Neuronal stem cell (in vitro differentiated cells): ENCODE data around the gene MGAT1.

Experiments used
- DNase-seq: peaks from one replicate; pipeline ENCODE4 v3.0.0-alpha.2; 2013; ENCODE audit warnings: low spot score
- H2AFZ ChIP-seq: one replicate; pipeline ENCODE4 v1.6.1; 2013; ENCODE audit warnings: mild to moderate bottlenecking, low read length, inconsistent platforms
- H2AK5ac ChIP-seq: 2 replicates; pipeline ENCODE4 v1.6.1; 2013; ENCODE audit warnings: low read depth, mild to moderate bottlenecking, inconsistent platforms, low read length, moderate library complexity, mixed read lengths
- H2BK120ac ChIP-seq: 2 replicates; pipeline ENCODE4 v1.6.1; 2013; ENCODE audit warnings: low read depth, mild to moderate bottlenecking, inconsistent platforms, low read length, moderate library complexity, mixed read lengths
- H2BK12ac ChIP-seq: one replicate; pipeline ENCODE4 v1.6.1; 2013; ENCODE audit warnings: low read length, inconsistent platforms
- H2BK15ac ChIP-seq: 2 replicates; pipeline ENCODE4 v1.6.1; 2013; ENCODE audit warnings: mild to moderate bottlenecking, low read length, inconsistent platforms, mixed read lengths
- H2BK5ac ChIP-seq: one replicate; pipeline ENCODE4 v1.6.1; 2013; ENCODE audit warnings: inconsistent platforms, mild to moderate bottlenecking, low read length, moderate library complexity
- H3K14ac ChIP-seq: one replicate; pipeline ENCODE4 v1.6.1; 2013; ENCODE audit warnings: low read length, inconsistent platforms
- H3K18ac ChIP-seq: 2 replicates; pipeline ENCODE4 v1.6.1; 2013; ENCODE audit warnings: low read length, inconsistent platforms
- H3K23ac ChIP-seq: 2 replicates; pipeline ENCODE4 v1.6.1; 2013; ENCODE audit warnings: low read depth, mild to moderate bottlenecking, mixed read lengths, low read length, inconsistent platforms; ENCODE audit not compliant: poor library complexity
- H3K27ac ChIP-seq: replicated peaks from 3 replicates; pipeline ENCODE4 v1.5.1; 2013; ENCODE audit warnings: low read length, inconsistent platforms
- H3K27me3 ChIP-seq, 3 experiments: 2 replicates each; pipeline ENCODE4 v1.6.1; 2013; ENCODE audit warnings: low read length in 3 of 3, mild to moderate bottlenecking in 2 of 3, inconsistent platforms in 1 of 3, low read depth in 1 of 3, mixed read lengths in 1 of 3, moderate library complexity in 1 of 3; ENCODE audit not compliant: control insufficient read depth in 3 of 3, insufficient read depth in 3 of 3
- H3K36me3 ChIP-seq, 2 donors: replicated peaks in 1 of 2; 2 replicates each; pipeline ENCODE4 v1.6.1; 2013; ENCODE audit warnings: low read length in 2 of 2; ENCODE audit not compliant: control insufficient read depth in 2 of 2, insufficient read depth in 2 of 2
- H3K4ac ChIP-seq: 2 replicates; pipeline ENCODE4 v1.6.1; 2013; ENCODE audit warnings: inconsistent platforms, mild to moderate bottlenecking, low read length, moderate library complexity
- H3K4me1 ChIP-seq, 2 donors: 1 replicate in 1 of 2; 2 replicates in 1 of 2; pipeline ENCODE4 v1.6.1; 2013; ENCODE audit warnings: low read length in 2 of 2, low read depth in 1 of 2; ENCODE audit not compliant: control insufficient read depth in 2 of 2, insufficient read depth in 1 of 2
- H3K4me2 ChIP-seq: one replicate; pipeline ENCODE4 v1.6.1; 2013; ENCODE audit warnings: mild to moderate bottlenecking, low read length, inconsistent platforms; ENCODE audit not compliant: insufficient read depth, poor library complexity, severe bottlenecking
- H3K4me3 ChIP-seq, 2 donors: 2 replicates each; pipeline ENCODE4 v1.5.1; 2013; ENCODE audit warnings: low read length in 2 of 2, mild to moderate bottlenecking in 2 of 2, inconsistent platforms in 1 of 2, moderate library complexity in 1 of 2
- H3K79me1 ChIP-seq: one replicate; pipeline ENCODE4 v1.6.1; 2013; ENCODE audit warnings: low read depth, mild to moderate bottlenecking, inconsistent platforms, low read length, moderate library complexity
- H3K9ac ChIP-seq: one replicate; pipeline ENCODE4 v1.6.1; 2013; ENCODE audit warnings: mild to moderate bottlenecking, low read depth, low read length, inconsistent platforms; ENCODE audit not compliant: poor library complexity
- H3K9me3 ChIP-seq, 2 donors: replicated peaks in 1 of 2; 2 replicates each; pipeline versions ENCODE3 to v1.6.1; 2013; ENCODE audit warnings: low read length in 2 of 2, mild to moderate bottlenecking in 2 of 2, inconsistent platforms in 1 of 2, low read depth in 1 of 2, mixed read lengths in 1 of 2, moderate library complexity in 1 of 2; ENCODE audit not compliant: control insufficient read depth in 2 of 2, insufficient read depth in 1 of 2
- H4K8ac ChIP-seq: one replicate; pipeline ENCODE4 v1.6.1; 2013; ENCODE audit warnings: low read depth, mild to moderate bottlenecking, inconsistent platforms, low read length, moderate library complexity
- H4K91ac ChIP-seq: one replicate; pipeline ENCODE4 v1.6.1; 2013; ENCODE audit warnings: low read length, low read depth, mild to moderate bottlenecking, inconsistent platforms; ENCODE audit not compliant: poor library complexity
- WGBS, 2 donors: extraction: QIAGEN DNeasy Blood & Tissue Kit; methylation state at CpG; one replicate each; pipeline ENCODE4 v1.1.7; 2013; ENCODE audit warnings: missing lambda C conversion rate in 2 of 2, mixed read lengths in 1 of 2; ENCODE audit not compliant: insufficient read length in 2 of 2, insufficient replicate concordance in 1 of 2; ENCODE audit errors: extremely low coverage in 2 of 2; 5-methylcytosine and 5-hydroxymethylcytosine counted together

Gene MGAT1

GRCh38 chr5:180820788-180821321, 18.2 kb upstream of the MGAT1 start:
- Histone ChIP-seq H2BK12ac (no peak overlapping the region), H3K4me1 (peaks cover 15 to 20% of the 10 kb centered on the region in 2 donors), H2AK5ac (no peak overlapping the region), H3K23ac (no peak overlapping the region), H3K79me1 (no peaks in the 10 kb centered on the region), H3K18ac (no peak overlapping the region), H2BK120ac (no peak overlapping the region), H3K9me3 (no peaks in the 10 kb centered on the region), H4K91ac (no peak overlapping the region), H3K27me3 (peaks cover 0 to 5% (median 0%) of the 10 kb centered on the region in 3 experiments), H3K4ac (no peak overlapping the region), H2BK5ac (no peak overlapping the region), H2BK15ac (no peak overlapping the region), H3K27ac (no peak overlapping the region), H3K36me3 (no peaks in the 10 kb centered on the region), H3K14ac (no peak overlapping the region), H3K9ac (no peak overlapping the region), H2AFZ (no peak overlapping the region), H3K4me3 (no peak overlapping the region), H4K8ac (no peak overlapping the region), H3K4me2 (no peak overlapping the region)
- whole genome bisulfite sequencing, 2 donors = no CpG with 5 or more reads among the region's 3 CpGs
- DNase-seq = no peak

DNA sequence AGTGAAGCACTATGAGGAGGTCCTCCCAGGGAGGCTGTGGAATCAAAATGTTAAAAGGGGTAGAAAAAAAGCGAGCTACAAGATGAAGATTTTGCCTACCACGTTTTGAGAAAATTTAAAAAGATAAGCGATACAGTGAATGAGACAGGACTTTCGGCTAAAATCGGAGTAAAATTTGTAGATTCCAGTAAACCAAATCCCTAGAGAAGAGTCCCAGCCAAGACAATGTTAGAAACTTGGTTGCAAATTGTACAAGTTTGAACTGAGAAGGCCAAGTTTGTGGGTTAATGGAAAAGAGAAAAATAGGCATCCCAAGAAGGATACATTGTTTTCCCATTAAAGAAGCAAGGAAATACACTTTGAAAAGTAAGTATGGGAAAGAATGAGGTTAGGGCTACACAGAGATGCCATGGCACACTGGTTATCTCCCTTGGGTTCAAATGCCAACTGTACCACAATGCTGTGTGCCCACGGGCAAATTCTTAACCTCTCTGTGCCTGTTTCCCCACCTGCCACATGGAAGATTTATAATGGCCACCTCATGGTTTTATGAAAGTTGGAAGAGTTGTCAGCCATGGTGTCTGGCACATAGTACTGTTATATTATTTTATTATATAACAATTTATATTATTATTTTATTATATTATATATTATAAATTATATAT, 16.2 kb upstream of the MGAT1 start:
- Histone ChIP-seq H2BK15ac (no peak overlapping the region), H2BK5ac (no peak overlapping the region), H3K23ac (no peak overlapping the region), H2AK5ac (no peak overlapping the region), H3K27ac (no peak overlapping the region), H3K27me3 (peaks cover 0 to 5% (median 0%) of the 10 kb centered on the region in 3 experiments), H3K14ac (no peak overlapping the region), H3K9ac (no peak overlapping the region), H3K4me1 (peaks cover 15 to 20% of the 10 kb centered on the region in 2 donors), H3K4ac (no peak overlapping the region), H3K4me3 (no peak overlapping the region), H3K9me3 (no peaks in the 10 kb centered on the region), H3K18ac (no peak overlapping the region), H2AFZ (peak overlapping the region; percentile 4), H4K8ac (no peak overlapping the region), H3K4me2 (no peak overlapping the region), H3K79me1 (no peaks in the 10 kb centered on the region), H2BK120ac (no peak overlapping the region), H3K36me3 (no peaks in the 10 kb centered on the region), H4K91ac (no peak overlapping the region), H2BK12ac (no peak overlapping the region)
- WGBS, 2 donors = no CpG with 5 or more reads among the region's 6 CpGs
- no peak for DNase-seq

GRCh38 chr5:180817893-180818674, 15.5 kb upstream of the MGAT1 start:
- no peak overlapping the region for H4K91ac ChIP-seq
- DNase-seq = no peak
- H3K9ac ChIP-seq = no peak overlapping the region

More at GRCh38 chr5:180817893-180818674, 15.5 kb upstream of the MGAT1 start:
- H3K18ac ChIP-seq = peak overlapping the region; percentile 9
- H3K79me1 ChIP-seq = no peaks in the 10 kb centered on the region
- no peaks in the 10 kb centered on the region for H3K36me3 ChIP-seq
- no CpG with 5 or more reads among the region's 13 CpGs for WGBS, 2 donors
- H3K4me1 ChIP-seq = peaks cover 15 to 20% of the 10 kb centered on the region in 2 donors
- no peak overlapping the region for H3K14ac ChIP-seq
- H3K4me3 ChIP-seq = no peak overlapping the region
- peak overlapping the region; percentile 44 for H2BK12ac ChIP-seq
- H3K27ac ChIP-seq = no peak overlapping the region
- H3K4ac ChIP-seq = no peak overlapping the region
- H2BK120ac ChIP-seq = no peak overlapping the region
- peak overlapping the region; percentile 36 for H2AFZ ChIP-seq
- no peaks in the 10 kb centered on the region for H3K27me3 ChIP-seq
- no peak overlapping the region for H2BK5ac ChIP-seq
- H2AK5ac ChIP-seq = no peak overlapping the region
- H3K4me2 ChIP-seq = no peak overlapping the region
- no peak overlapping the region for H4K8ac ChIP-seq
- H2BK15ac ChIP-seq = no peak overlapping the region
- no peaks in the 10 kb centered on the region for H3K9me3 ChIP-seq
- no peak overlapping the region for H3K23ac ChIP-seq
